ENCODE data around the gene APC2. TPM values are rescaled to one million over a fixed set of nuclear protein-coding genes. Genes with fewer than 3 reads are reported as not detected.

Gene APC2
- total RNA-seq, 1 experiment from 2014 or later, result 0.68 TPM

GRCh38 chr19:1420590-1420989 lies 29.3 kb upstream of the APC2 start:
- no peaks in the 10 kb centered on the region for H3K9me3 ChIP-seq (ENCODE audit: control insufficient read depth, low read depth, low read length)
- no peak overlapping the region for H3K9ac ChIP-seq (ENCODE audit: extremely low read depth, insufficient read length, low read length)
- H3K4me1 ChIP-seq (ENCODE audit: insufficient read depth, low read length), result no peaks in the 10 kb centered on the region; the same call in 1 of the 2 replicates
- H3K4me2 ChIP-seq (ENCODE audit: insufficient read depth, insufficient read length, low read length), result no peak overlapping the region
- H3K4ac ChIP-seq (ENCODE audit: low read depth, low read length), result no peak overlapping the region
- H3K56ac ChIP-seq (ENCODE audit: insufficient read length, low read depth, low read length), result no peak overlapping the region
- DNase-seq, result no peak
- no peak overlapping the region for H2BK15ac ChIP-seq (ENCODE audit: low read depth, low read length)
- no peak overlapping the region for H4K8ac ChIP-seq (replicated peaks; ENCODE audit: insufficient read length, low read depth, low read length)
- H3K79me1 ChIP-seq (ENCODE audit: insufficient read depth, low read depth, low read length, poor library complexity, severe bottlenecking), result peaks cover 10% of the 10 kb centered on the region
- no peak overlapping the region for H3K14ac ChIP-seq (ENCODE audit: insufficient read depth, low read length)
- no peak for TF ChIP-seq CTCF (conservative IDR thresholded peaks at IDR 0.05)
- no CpG with 5 or more reads among the region's 15 CpGs for WGBS (ENCODE audit: extremely low coverage, insufficient read length, low lambda C conversion rate)
- Mint-ChIP-seq H3K36me3 (ENCODE audit: insufficient read depth in 1 of 3, low read depth in 3 of 3) (peaks cover 29 to 90% (median 75%) of the 10 kb centered on the region in 3 experiments), H3K27me3 (ENCODE audit: low read depth) (no peaks in the 10 kb centered on the region), H3K4me1 (peaks cover 21 to 40% of the 10 kb centered on the region in 2 experiments), H3K27ac (peak overlapping the region in 2 of 3 experiments; percentile 82 to 93; a peak in 3 of 7 replicates), H3K9me3 (no peaks in the 10 kb centered on the region), H3K4me3 (no peak overlapping the region)
- no peaks in the 10 kb centered on the region for H3K27me3 ChIP-seq (ENCODE audit: insufficient read depth, low read length)
- H4K5ac ChIP-seq (ENCODE audit: insufficient read length, low read depth, low read length), result no peak overlapping the region
- no peak overlapping the region for H3K27ac ChIP-seq (ENCODE audit: insufficient read length, low read depth, low read length)
- no peak overlapping the region for H3K23ac ChIP-seq (ENCODE audit: insufficient read length, low read depth, low read length)
- H3K23me2 ChIP-seq (ENCODE audit: insufficient read length, low read depth, low read length, poor library complexity, severe bottlenecking), result peaks cover 6% of the 10 kb centered on the region
- peaks cover 31% of the 10 kb centered on the region; the same call in 1 of the 2 replicates for H3K79me2 ChIP-seq (ENCODE audit: insufficient read depth, low read length)
- peaks cover 2% of the 10 kb centered on the region for H4K20me1 ChIP-seq (ENCODE audit: control insufficient read depth, insufficient read depth, insufficient read length)
- H3K18ac ChIP-seq (ENCODE audit: insufficient read length, low read depth, low read length), result no peak overlapping the region
- no peak overlapping the region for H2AFZ ChIP-seq (ENCODE audit: low read length)
- H3T11ph ChIP-seq (ENCODE audit: low read length), result no peak overlapping the region
- no peak overlapping the region for H4K91ac ChIP-seq (ENCODE audit: insufficient read length, low read depth, low read length)
- no peak overlapping the region for H2BK12ac ChIP-seq (ENCODE audit: insufficient read length, low read depth, low read length)
- H2BK120ac ChIP-seq (ENCODE audit: low read depth, low read length, poor library complexity, severe bottlenecking), result no peak overlapping the region
- H2BK20ac ChIP-seq (ENCODE audit: low read depth, low read length, poor library complexity, severe bottlenecking), result no peak overlapping the region
- H2AK5ac ChIP-seq (ENCODE audit: insufficient read length, low read length), result no peak overlapping the region
- H2BK5ac ChIP-seq (ENCODE audit: insufficient read length, low read length), result no peak overlapping the region
